ENCODE results near the gene LCE6A.

The LCE6A gene

DNA sequence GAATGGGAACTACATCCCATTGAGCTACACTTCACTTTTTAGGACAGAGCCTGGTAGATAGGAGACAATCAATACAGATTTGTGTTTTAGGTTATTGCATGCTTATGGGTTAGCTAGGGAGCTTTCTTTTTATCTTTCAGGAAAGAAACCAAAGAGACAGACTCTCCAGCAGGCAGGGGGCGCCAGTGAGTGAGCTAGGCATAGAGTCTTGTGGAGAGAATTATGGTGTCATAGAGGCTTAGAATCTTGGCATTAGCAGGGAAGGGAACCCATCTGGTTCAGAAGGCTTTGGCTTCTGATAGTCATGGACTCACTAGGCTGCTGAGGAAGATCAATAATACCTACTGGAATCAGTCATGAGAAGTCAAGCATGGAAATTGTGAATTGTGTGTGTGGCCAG, 35.4 kb downstream of the LCE6A start, which contains the start of gene SMCP:
SMCP (plus strand) TSS at position 281 of the 400 bp plus-strand sequence. CDS start 6,101 bp downstream, outside the sequence.
- DNase-seq = no peak

DNA sequence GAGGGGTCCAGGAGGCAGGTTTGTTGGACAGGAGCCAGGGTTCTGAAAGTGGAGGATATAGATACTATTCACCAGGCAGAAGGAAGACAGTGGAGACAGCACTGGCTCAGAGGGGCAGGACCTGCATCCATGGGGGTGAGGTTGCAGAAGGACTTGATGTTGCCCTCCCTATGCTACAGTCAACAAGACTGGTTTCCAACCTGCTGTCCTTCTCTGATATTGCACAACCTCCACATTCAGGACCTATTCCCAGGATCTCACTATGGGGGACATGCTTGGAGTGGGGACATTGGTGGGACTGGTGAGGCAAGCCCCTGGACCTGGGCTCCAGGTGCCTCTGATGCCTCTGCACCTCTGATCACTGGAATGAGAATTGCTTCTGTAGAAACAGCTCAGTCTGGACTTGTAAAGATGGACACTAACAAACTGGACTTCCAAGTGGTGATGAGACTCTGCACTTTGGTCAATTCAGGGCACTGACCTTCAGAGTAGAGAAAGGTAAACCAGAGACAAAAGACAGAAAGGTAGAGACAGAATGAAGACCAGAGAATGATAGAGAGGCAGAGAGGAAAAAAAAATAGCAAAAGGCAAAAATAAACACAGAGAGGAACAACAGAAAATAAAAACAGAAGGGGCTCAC, 37.0 kb downstream of the LCE6A start:
- DNase-seq = no peak

GRCh38 chr1:152880316-152880715, 37.7 kb downstream of the LCE6A start:
- no peak for DNase-seq

- no peak for DNase-seq
Measured at GRCh38 chr1:152880907-152881306, 38.3 kb downstream of the LCE6A start.

DNA sequence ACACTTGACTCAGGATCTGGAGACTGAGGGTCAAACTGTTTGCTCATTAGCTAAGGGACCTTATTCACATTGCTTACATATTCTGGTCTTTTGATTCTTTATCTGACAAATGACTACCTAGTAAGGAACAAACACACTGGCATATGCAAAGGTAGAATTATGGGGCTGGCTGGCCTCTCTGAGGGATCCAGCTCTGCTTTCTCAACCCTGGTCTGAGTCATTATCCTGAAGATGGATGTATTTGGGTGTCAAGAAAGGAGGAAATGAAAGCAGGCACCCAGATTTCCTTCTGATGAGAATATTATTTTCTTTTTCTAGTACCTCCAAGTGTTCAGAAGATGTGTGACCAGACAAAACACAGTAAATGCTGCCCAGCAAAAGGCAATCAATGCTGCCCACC, 41.4 kb downstream of the LCE6A start:
- no peak for DNase-seq

GRCh38 chr1:152884506-152884905, 41.9 kb downstream of the LCE6A start:
- DNase-seq = no peak

DNA sequence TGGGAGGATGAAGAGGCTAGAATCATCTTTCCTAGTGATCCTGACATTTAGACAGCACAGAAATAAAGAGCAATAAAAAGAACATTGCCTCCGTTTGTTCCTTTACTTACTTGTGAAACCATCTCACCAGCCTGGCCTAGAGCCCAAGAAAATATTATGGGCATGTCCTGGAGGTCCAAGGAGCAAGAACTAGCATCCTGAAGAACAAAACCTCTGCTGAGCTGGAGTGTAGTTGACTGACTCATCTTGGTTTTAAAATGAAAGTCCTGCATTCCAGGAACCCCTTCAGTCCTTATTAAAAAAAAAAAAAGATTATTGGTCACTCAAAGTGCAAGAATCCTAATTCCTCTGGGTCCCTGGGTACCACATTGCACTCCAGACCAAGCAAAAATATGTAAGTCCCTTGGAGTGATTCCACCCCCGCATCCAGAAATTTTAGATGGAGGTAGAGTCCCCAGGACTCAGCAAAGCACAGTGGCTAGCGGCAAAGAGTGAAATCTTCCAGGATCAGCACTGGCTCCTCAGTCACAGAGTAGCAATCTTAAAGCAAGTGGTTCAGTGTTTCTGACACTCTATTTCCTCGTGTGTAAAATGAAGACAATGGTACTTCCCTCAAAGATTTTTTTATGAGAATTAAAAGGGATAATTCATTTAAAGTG, 42.4 kb downstream of the LCE6A start:
- no peak for DNase-seq

- DNase-seq = no peak
Measured at GRCh38 chr1:152886085-152886484, 43.4 kb downstream of the LCE6A start.

DNA sequence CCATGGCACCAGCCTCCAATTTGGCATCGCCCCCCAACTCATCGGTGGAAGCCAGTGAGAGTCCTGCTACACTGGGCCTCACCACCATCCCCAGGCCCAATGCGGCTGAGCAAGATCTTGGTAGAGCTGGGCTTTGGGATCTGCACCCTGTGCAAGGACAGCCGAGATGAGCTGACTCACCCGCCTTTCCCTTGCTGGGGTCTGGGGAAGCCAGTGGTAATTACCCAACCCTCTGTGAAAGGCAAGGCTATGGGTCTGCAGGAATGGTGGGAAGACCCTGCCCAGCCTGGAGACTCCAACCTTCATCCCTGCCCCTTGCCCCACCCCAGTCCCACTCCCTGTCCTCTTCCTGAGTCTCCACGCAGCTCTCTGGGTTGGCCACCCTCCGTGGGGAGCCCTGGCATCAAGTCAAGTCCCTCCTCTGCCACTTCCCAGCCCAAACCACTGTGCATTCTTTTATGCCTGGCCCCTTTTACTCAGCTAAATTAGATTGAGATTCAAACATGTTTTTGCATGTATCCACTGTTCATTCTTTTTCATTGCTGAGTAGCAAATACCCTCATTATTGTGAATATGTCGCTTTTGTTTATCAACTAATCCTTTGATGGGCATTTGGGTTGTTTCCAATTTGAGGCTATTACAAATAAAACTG, 44.2 kb downstream of the LCE6A start:
- no peak for DNase-seq

DNA sequence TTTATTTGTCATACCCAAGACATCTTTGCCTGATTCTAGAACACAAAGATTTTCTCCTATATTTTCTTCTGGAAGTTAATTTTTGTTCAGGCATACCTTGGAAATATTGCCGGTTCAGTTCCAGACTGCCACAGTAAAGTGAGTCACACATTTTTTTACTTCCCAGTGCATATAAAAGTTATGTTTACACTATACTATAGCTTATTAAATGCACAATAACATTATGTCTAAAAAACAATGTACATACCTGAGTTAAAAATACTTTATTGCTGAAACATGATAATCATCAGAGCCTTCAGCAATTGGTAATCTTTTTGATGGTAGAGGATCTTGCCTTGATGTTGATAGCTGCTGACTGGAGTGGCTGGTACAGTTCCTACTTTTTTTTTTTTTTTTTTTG, 45.5 kb downstream of the LCE6A start:
- DNase-seq = no peak

Measured in NCI-H146 (cell line).